ENCODE results near the gene FGFBP2. TPM values are rescaled to one million over a fixed set of nuclear protein-coding genes. Genes with fewer than 3 reads are reported as not detected.
A peak's percentile ranks its signal among the peaks of the same experiment; 100 is the strongest.
"Not testable (repeated sequence)": the region's sequence is repeated elsewhere in the genome, so short reads cannot be mapped to it uniquely, and the experiment has no call there.

FGFBP2 gene
- total RNA-seq, 2 experiments from 2014 or later = 2.5 to 3.2 TPM

GRCh38 chr4:15926486-15926885 is 36.5 kb downstream of the FGFBP2 start:
- no peak overlapping the region for H3K4me3 Mint-ChIP-seq

GRCh38 chr4:15925830-15926229 is 37.1 kb downstream of the FGFBP2 start:
- Mint-ChIP-seq H3K4me1 (peaks cover 10% of the 10 kb centered on the region), H3K27ac (no peak overlapping the region), H3K36me3 (ENCODE audit: low read depth) (no peaks in the 10 kb centered on the region), H3K27me3 (peaks cover 7% of the 10 kb centered on the region), H3K9me3 (ENCODE audit: low read depth) (no peaks in the 10 kb centered on the region), H3K4me3 (no peak overlapping the region)
- intact Hi-C loops (cut with DNase I, micrococcal nuclease) = no loop called here
- DNase-seq (no peak), ATAC-seq (no peak)
- CTCF ChIA-PET = interaction anchor here (0.5 to 1.7 kb wide), 2 partner anchors 43 to 63 kb away, joined by 3 to 4 read pairs; no protein-coding TSS in a partner anchor
- POLR2A ChIA-PET = no interaction called here

More at GRCh38 chr4:15926486-15926885, 36.5 kb downstream of the FGFBP2 start:
- CTCF ChIA-PET = interaction anchor here (0.8 to 1.7 kb wide), 2 partner anchors 44 to 272 kb away, joined by 3 to 4 read pairs; no protein-coding TSS in a partner anchor
- H3K4me1 Mint-ChIP-seq = peaks cover 10% of the 10 kb centered on the region
- POLR2A ChIA-PET = no interaction called here
- ATAC-seq (no peak), DNase-seq (no peak)
- no peaks in the 10 kb centered on the region for H3K36me3 Mint-ChIP-seq (ENCODE audit: low read depth)
- intact Hi-C loops (cut with DNase I, micrococcal nuclease) = no loop called here
- H3K9me3 Mint-ChIP-seq (ENCODE audit: low read depth) = no peaks in the 10 kb centered on the region
- H3K27me3 Mint-ChIP-seq = peaks cover 5% of the 10 kb centered on the region
- no peak overlapping the region for H3K27ac Mint-ChIP-seq

GRCh38 chr4:15921592-15921932 is 41.4 kb downstream of the FGFBP2 start:
- Mint-ChIP-seq H3K27me3 (peaks cover 17% of the 10 kb centered on the region), H3K9me3 (ENCODE audit: low read depth) (no peaks in the 10 kb centered on the region), H3K36me3 (ENCODE audit: low read depth) (no peaks in the 10 kb centered on the region), H3K4me3 (no peak overlapping the region), H3K4me1 (no peaks in the 10 kb centered on the region), H3K27ac (no peak overlapping the region)
- no peak for DNase-seq
- POLR2A ChIA-PET = no interaction called here
- no peak for ATAC-seq
- CTCF ChIA-PET = interaction anchor here (1.0 to 1.5 kb wide), 3 partner anchors 39 to 116 kb away, joined by 3 to 5 read pairs (median 3); no protein-coding TSS in a partner anchor
- intact Hi-C loops (cut with DNase I, micrococcal nuclease) = no loop called here

- ATAC-seq = peak; percentile 36
- Mint-ChIP-seq H3K4me1 (no peaks in the 10 kb centered on the region), H3K27ac (no peak overlapping the region), H3K27me3 (peaks cover 19% of the 10 kb centered on the region), H3K9me3 (ENCODE audit: low read depth) (no peaks in the 10 kb centered on the region), H3K36me3 (ENCODE audit: low read depth) (no peaks in the 10 kb centered on the region), H3K4me3 (no peak overlapping the region)
- POLR2A ChIA-PET = no interaction called here
- intact Hi-C loops (cut with DNase I, micrococcal nuclease) = no loop called here
- CTCF ChIA-PET = interaction anchor here (1.0 to 1.5 kb wide), 3 partner anchors 38 to 115 kb away, joined by 3 to 5 read pairs (median 3); no protein-coding TSS in a partner anchor
- DNase-seq = peak; percentile 38
Observed at GRCh38 chr4:15920723-15921591, 42.0 kb downstream of the FGFBP2 start.

GRCh38 chr4:15918484-15919129 is 44.4 kb downstream of the FGFBP2 start:
- ChIA-PET POLR2A (no interaction called here), CTCF (interaction anchor here (1.3 to 1.4 kb wide), 2 partner anchors 35 to 36 kb away, joined by 3 to 5 read pairs; no protein-coding TSS in a partner anchor)
- no peak overlapping the region for H3K4me3 Mint-ChIP-seq
- ATAC-seq (no peak), DNase-seq (no peak)
- H3K36me3 Mint-ChIP-seq (ENCODE audit: low read depth) = no peaks in the 10 kb centered on the region
- peaks cover 2% of the 10 kb centered on the region for H3K4me1 Mint-ChIP-seq
- intact Hi-C loops (cut with DNase I, micrococcal nuclease) = no loop called here
- H3K27ac Mint-ChIP-seq = no peak overlapping the region
- H3K9me3 Mint-ChIP-seq (ENCODE audit: low read depth) = no peaks in the 10 kb centered on the region
- peaks cover 16% of the 10 kb centered on the region for H3K27me3 Mint-ChIP-seq

- H3K36me3 Mint-ChIP-seq (ENCODE audit: low read depth) = no peaks in the 10 kb centered on the region
- ATAC-seq (no peak), DNase-seq (no peak)
- intact Hi-C loops (cut with DNase I, micrococcal nuclease) = no loop called here
- peaks cover 2% of the 10 kb centered on the region for H3K4me1 Mint-ChIP-seq
- POLR2A ChIA-PET = no interaction called here
- no peaks in the 10 kb centered on the region for H3K9me3 Mint-ChIP-seq (ENCODE audit: low read depth)
- CTCF ChIA-PET = interaction anchor here (0.7 to 2.5 kb wide), 3 partner anchors 35 to 113 kb away, joined by 3 to 9 read pairs (median 3); no protein-coding TSS in a partner anchor
- no peak overlapping the region for H3K4me3 Mint-ChIP-seq
- H3K27ac Mint-ChIP-seq = no peak overlapping the region
- peaks cover 15% of the 10 kb centered on the region for H3K27me3 Mint-ChIP-seq
Observed at GRCh38 chr4:15917297-15917696, 45.7 kb downstream of the FGFBP2 start.

GRCh38 chr4:15916358-15916757 is 46.6 kb downstream of the FGFBP2 start:
- H3K27ac Mint-ChIP-seq; ATAC-seq; DNase-seq; H3K4me1 Mint-ChIP-seq; H3K4me3 Mint-ChIP-seq; H3K36me3 Mint-ChIP-seq (ENCODE audit: low read depth); intact Hi-C loops (cut with DNase I, micrococcal nuclease); POLR2A ChIA-PET; H3K9me3 Mint-ChIP-seq (ENCODE audit: low read depth): not testable (repeated sequence)
- peaks cover 17% of the 10 kb centered on the region for H3K27me3 Mint-ChIP-seq
- CTCF ChIA-PET = interaction anchor here (0.9 to 2.5 kb wide), 2 partner anchors 15 to 34 kb away, joined by 3 to 9 read pairs; no protein-coding TSS in a partner anchor

GRCh38 chr4:15914736-15915135 is 48.2 kb downstream of the FGFBP2 start:
- peak; percentile 33 for ATAC-seq
- H3K4me1 Mint-ChIP-seq = peaks cover 2% of the 10 kb centered on the region
- H3K36me3 Mint-ChIP-seq (ENCODE audit: low read depth) = no peaks in the 10 kb centered on the region
- no peak overlapping the region for H3K27ac Mint-ChIP-seq
- ChIA-PET CTCF (interaction anchor here (0.8 kb wide), 1 partner anchor 32 kb away, joined by 3 read pairs; no protein-coding TSS in a partner anchor), POLR2A (no interaction called here)
- intact Hi-C loops (cut with DNase I, micrococcal nuclease) = no loop called here
- no peak overlapping the region for H3K4me3 Mint-ChIP-seq
- peaks cover 12% of the 10 kb centered on the region for H3K27me3 Mint-ChIP-seq
- no peaks in the 10 kb centered on the region for H3K9me3 Mint-ChIP-seq (ENCODE audit: low read depth)
- DNase-seq = no peak

GRCh38 chr4:15914291-15914690 is 48.7 kb downstream of the FGFBP2 start:
- H3K27ac Mint-ChIP-seq = no peak overlapping the region
- H3K27me3 Mint-ChIP-seq = peaks cover 12% of the 10 kb centered on the region
- peaks cover 2% of the 10 kb centered on the region for H3K4me1 Mint-ChIP-seq
- POLR2A ChIA-PET = no interaction called here
- intact Hi-C loops (cut with DNase I, micrococcal nuclease) = no loop called here
- no peaks in the 10 kb centered on the region for H3K36me3 Mint-ChIP-seq (ENCODE audit: low read depth)
- DNase-seq (no peak), ATAC-seq (no peak)
- H3K4me3 Mint-ChIP-seq = no peak overlapping the region
- CTCF ChIA-PET = interaction anchor here (0.8 to 1.2 kb wide), 2 partner anchors 32 to 109 kb away, joined by 4 to 8 read pairs; no protein-coding TSS in a partner anchor
- H3K9me3 Mint-ChIP-seq (ENCODE audit: low read depth) = no peaks in the 10 kb centered on the region

GRCh38 chr4:15913631-15913970 is 49.4 kb downstream of the FGFBP2 start:
- Mint-ChIP-seq H3K27me3 (peaks cover 8% of the 10 kb centered on the region), H3K27ac (no peak overlapping the region), H3K4me3 (no peak overlapping the region), H3K36me3 (ENCODE audit: low read depth) (no peaks in the 10 kb centered on the region), H3K4me1 (peaks cover 2% of the 10 kb centered on the region), H3K9me3 (ENCODE audit: low read depth) (no peaks in the 10 kb centered on the region)
- POLR2A ChIA-PET = no interaction called here
- CTCF ChIA-PET = interaction anchor here (0.6 to 1.2 kb wide), 5 partner anchors 31 to 1320 kb away, joined by 3 to 8 read pairs (median 4); no protein-coding TSS in a partner anchor
- peak; percentile 77 for ATAC-seq
- no peak for DNase-seq
- intact Hi-C loops (cut with DNase I, micrococcal nuclease) = loop anchor here in 1 of 2 experiments (2.0 kb wide), 1 partner anchor 43 kb away; no protein-coding TSS in a partner anchor

- no peak overlapping the region for H3K4me3 Mint-ChIP-seq
- no peaks in the 10 kb centered on the region for H3K9me3 Mint-ChIP-seq (ENCODE audit: low read depth)
- H3K27me3 Mint-ChIP-seq = peaks cover 4% of the 10 kb centered on the region
- intact Hi-C loops (cut with DNase I, micrococcal nuclease) = loop anchor here in 1 of 2 experiments (2.0 kb wide), 1 partner anchor 44 kb away; no protein-coding TSS in a partner anchor
- ChIA-PET POLR2A (no interaction called here), CTCF (interaction anchor here (0.6 to 1.2 kb wide), 4 partner anchors 30 to 1320 kb away, joined by 3 to 8 read pairs (median 4); no protein-coding TSS in a partner anchor)
- DNase-seq (no peak), ATAC-seq (no peak)
- no peaks in the 10 kb centered on the region for H3K36me3 Mint-ChIP-seq (ENCODE audit: low read depth)
- H3K4me1 Mint-ChIP-seq = peaks cover 2% of the 10 kb centered on the region
- no peak overlapping the region for H3K27ac Mint-ChIP-seq
Observed at GRCh38 chr4:15912961-15913630, 49.9 kb downstream of the FGFBP2 start.

Data from activated CD4-positive, alpha-beta T cell treated with anti-CD3 and anti-CD28 coated beads for 36 hours (primary cell).